PC-9 (cell line): ENCODE measurements around the gene CGN.

Experiments
- EZH2 ChIP-seq: fragments of 200-600 bp; sonication (generic); IDR thresholded peaks from 2 replicates; pipeline ENCODE4 v1.8.0; 2017; ENCODE audit warnings: antibody characterized with exemption, low read depth
- TF ChIP-seq, protein P1 (sequence below): fragments of 200-600 bp; sonication (generic); conservative IDR thresholded peaks from 2 replicates; pipeline ENCODE4 v1.6.1; 2017; ENCODE audit warnings: mixed run types, antibody characterized with exemption, mild to moderate bottlenecking, moderate library complexity

DNA sequence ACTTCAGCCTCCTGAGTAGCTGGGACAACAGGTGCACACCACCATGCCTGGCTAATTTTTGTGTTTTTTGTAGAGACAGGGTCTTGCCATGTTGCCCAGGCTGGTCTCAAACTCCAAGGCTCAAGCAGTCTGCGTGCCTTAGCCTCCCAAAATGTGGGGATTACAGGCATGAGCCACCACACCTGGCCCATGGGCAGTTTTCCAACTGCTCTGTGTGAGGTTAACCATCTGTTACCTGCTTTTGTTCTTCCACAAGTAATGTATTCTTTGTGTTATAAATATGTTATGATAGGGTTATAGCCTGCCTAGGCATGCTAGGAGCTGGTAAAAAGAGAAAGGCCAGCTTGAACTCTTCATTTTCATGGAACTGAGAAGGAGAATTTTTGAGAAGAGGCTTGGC is 59.6 kb downstream of the CGN start:
- no peak for TF ChIP-seq EZH2
- TF ChIP-seq, protein P1, sequence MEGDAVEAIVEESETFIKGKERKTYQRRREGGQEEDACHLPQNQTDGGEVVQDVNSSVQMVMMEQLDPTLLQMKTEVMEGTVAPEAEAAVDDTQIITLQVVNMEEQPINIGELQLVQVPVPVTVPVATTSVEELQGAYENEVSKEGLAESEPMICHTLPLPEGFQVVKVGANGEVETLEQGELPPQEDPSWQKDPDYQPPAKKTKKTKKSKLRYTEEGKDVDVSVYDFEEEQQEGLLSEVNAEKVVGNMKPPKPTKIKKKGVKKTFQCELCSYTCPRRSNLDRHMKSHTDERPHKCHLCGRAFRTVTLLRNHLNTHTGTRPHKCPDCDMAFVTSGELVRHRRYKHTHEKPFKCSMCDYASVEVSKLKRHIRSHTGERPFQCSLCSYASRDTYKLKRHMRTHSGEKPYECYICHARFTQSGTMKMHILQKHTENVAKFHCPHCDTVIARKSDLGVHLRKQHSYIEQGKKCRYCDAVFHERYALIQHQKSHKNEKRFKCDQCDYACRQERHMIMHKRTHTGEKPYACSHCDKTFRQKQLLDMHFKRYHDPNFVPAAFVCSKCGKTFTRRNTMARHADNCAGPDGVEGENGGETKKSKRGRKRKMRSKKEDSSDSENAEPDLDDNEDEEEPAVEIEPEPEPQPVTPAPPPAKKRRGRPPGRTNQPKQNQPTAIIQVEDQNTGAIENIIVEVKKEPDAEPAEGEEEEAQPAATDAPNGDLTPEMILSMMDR: no peak
